DOHH2 (cell line): ENCODE data around the gene PADI3.

Experiments
- H3F3A ChIP-seq: fragments of 200-600 bp; sonication (generic), shearing (Covaris generic); 2 replicates; pipeline ENCODE4 v1.6.0; 2016; ENCODE audit warnings: antibody characterized with exemption, mild to moderate bottlenecking; ENCODE audit not compliant: control insufficient read depth, insufficient read depth
- H3K27ac ChIP-seq: fragments of 200-600 bp; sonication (generic); 2 replicates; pipeline ENCODE4 v1.5.1; 2014; ENCODE audit warnings: low read depth, mild to moderate bottlenecking, low read length, moderate library complexity
- H3K27me3 ChIP-seq: fragments of 200-600 bp; sonication (generic); 2 replicates; pipeline ENCODE4 v1.6.1; 2014; ENCODE audit warnings: mild to moderate bottlenecking, low read length, mixed read lengths; ENCODE audit not compliant: control insufficient read depth
- H3K36me3 ChIP-seq: fragments of 200-600 bp; sonication (generic); 2 replicates; pipeline ENCODE4 v1.6.1; 2014; ENCODE audit warnings: mild to moderate bottlenecking, low read length, moderate library complexity, mixed read lengths; ENCODE audit not compliant: control insufficient read depth
- H3K4me1 ChIP-seq: fragments of 200-600 bp; sonication (generic); 2 replicates; pipeline ENCODE4 v1.6.1; 2014; ENCODE audit warnings: mild to moderate bottlenecking, low read length, mixed read lengths; ENCODE audit not compliant: control insufficient read depth
- H3K4me2 ChIP-seq: fragments of 200-600 bp; sonication (generic); 2 replicates; pipeline ENCODE4 v1.6.0; 2014; ENCODE audit warnings: mild to moderate bottlenecking, low read length, moderate library complexity
- H3K4me3 ChIP-seq: fragments of 200-600 bp; sonication (generic); 2 replicates; pipeline ENCODE4 v1.5.1; 2014; ENCODE audit warnings: mild to moderate bottlenecking, low read length, mixed read lengths
- H3K79me2 ChIP-seq: fragments of 200-600 bp; sonication (generic); 2 replicates; pipeline ENCODE4 v1.6.1; 2014; ENCODE audit warnings: mild to moderate bottlenecking, low read length, mixed read lengths; ENCODE audit not compliant: control insufficient read depth
- H3K9me2 ChIP-seq: fragments of 200-600 bp; sonication (generic); replicated peaks from 2 replicates; pipeline ENCODE4 v1.6.1; 2014; ENCODE audit warnings: mild to moderate bottlenecking, low read length, mixed read lengths; ENCODE audit not compliant: control insufficient read depth
- H3K9me3 ChIP-seq: fragments of 200-600 bp; sonication (generic); 2 replicates; pipeline ENCODE4 v1.6.1; 2014; ENCODE audit warnings: antibody characterized with exemption, low read length, mixed read lengths; ENCODE audit not compliant: control insufficient read depth, insufficient read depth
- H4K20me1 ChIP-seq: fragments of 200-600 bp; sonication (generic); 2 replicates; pipeline ENCODE4 v1.6.0; 2014; ENCODE audit warnings: low read depth, mild to moderate bottlenecking, antibody characterized with exemption, low read length, moderate library complexity; ENCODE audit not compliant: control insufficient read depth, insufficient read depth
- EZH2phosphoT487 ChIP-seq: fragments of 200-600 bp; sonication (generic); IDR thresholded peaks from 2 replicates; pipeline ENCODE4 v1.6.1; 2017; ENCODE audit warnings: borderline replicate concordance, mild to moderate bottlenecking, antibody characterized with exemption, low read length, moderate library complexity, mixed read lengths
- TF ChIP-seq, protein P1 (sequence below): fragments of 200-600 bp; sonication (generic); IDR thresholded peaks from one replicate; pipeline ENCODE4 v1.5.1; 2014; ENCODE audit warnings: antibody characterized with exemption, mild to moderate bottlenecking, low read depth, low read length; ENCODE audit not compliant: poor library complexity, severe bottlenecking

The PADI3 gene

DNA sequence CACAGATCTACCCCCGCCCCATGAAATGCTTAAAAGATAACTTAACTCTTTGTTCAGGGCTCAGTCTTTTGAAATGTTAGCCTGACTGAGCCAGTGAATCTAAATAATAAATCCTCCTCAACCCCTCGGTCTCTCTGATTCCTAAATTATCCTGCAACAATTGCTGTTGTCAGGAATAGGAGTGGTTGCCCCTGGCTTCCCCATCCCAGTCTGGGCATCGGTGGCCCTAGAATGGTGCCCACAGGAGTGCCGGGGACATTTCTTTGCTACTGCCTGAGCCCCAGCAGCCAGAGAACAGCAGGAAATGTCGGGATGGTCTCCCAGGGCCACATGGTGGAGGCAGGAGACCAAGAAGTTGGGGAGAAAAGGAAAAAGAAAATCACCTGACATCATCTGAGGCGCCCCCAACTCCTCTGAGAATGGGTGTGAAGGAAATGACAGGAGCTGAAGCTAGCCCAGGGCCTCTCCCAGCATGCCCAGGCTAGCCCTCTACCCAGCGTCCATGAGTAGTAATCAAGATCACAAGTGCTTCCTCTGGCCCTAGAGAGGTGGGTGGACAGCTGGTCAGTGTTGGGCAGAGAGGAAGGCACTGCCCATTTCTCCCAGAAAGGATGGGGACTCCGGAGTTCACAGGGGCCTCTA is 60.6 kb downstream of the PADI3 start:
- H3F3A ChIP-seq = no peaks in the 10 kb centered on the region
- no peak overlapping the region for H3K27ac ChIP-seq
- TF ChIP-seq, protein P1, sequence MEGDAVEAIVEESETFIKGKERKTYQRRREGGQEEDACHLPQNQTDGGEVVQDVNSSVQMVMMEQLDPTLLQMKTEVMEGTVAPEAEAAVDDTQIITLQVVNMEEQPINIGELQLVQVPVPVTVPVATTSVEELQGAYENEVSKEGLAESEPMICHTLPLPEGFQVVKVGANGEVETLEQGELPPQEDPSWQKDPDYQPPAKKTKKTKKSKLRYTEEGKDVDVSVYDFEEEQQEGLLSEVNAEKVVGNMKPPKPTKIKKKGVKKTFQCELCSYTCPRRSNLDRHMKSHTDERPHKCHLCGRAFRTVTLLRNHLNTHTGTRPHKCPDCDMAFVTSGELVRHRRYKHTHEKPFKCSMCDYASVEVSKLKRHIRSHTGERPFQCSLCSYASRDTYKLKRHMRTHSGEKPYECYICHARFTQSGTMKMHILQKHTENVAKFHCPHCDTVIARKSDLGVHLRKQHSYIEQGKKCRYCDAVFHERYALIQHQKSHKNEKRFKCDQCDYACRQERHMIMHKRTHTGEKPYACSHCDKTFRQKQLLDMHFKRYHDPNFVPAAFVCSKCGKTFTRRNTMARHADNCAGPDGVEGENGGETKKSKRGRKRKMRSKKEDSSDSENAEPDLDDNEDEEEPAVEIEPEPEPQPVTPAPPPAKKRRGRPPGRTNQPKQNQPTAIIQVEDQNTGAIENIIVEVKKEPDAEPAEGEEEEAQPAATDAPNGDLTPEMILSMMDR = no peak
- TF ChIP-seq EZH2phosphoT487 = no peak
- no peaks in the 10 kb centered on the region for H3K36me3 ChIP-seq
- H3K4me2 ChIP-seq = no peak overlapping the region
- no peaks in the 10 kb centered on the region for H3K4me1 ChIP-seq
- no peaks in the 10 kb centered on the region for H3K27me3 ChIP-seq
- no peaks in the 10 kb centered on the region for H3K79me2 ChIP-seq
- no peak overlapping the region for H3K4me3 ChIP-seq
- no peaks in the 10 kb centered on the region for H3K9me2 ChIP-seq
- no peaks in the 10 kb centered on the region for H3K9me3 ChIP-seq
- H4K20me1 ChIP-seq = no peaks in the 10 kb centered on the region

DNA sequence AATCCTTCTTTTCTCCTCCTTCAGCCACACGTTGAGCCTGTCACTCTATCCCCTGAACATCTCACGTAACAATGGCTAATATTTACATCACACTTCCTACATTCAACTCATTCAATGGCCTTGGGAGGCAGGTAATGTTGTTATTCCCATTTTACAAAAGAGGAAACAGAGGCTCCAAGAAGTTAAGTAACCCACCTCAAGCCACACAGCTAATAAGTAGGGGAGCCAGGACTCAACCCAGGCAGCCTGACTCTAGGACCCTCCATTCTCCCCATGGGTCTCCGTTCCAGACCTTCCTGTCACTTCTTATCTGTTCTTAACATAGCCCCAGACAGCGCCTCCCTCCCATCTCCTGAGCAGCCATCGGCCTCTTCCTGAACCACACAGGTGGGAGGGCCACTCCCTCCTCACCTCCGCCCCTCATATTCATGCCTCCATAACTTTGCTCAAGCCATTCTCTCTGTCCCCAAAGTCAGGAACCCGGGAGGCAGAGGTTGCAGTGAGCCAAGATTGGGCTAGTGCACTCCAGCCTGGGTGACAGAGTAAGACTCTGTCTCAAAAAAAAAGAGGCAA is 61.3 kb downstream of the PADI3 start:
- H3K79me2 ChIP-seq = no peaks in the 10 kb centered on the region
- no peaks in the 10 kb centered on the region for H3K36me3 ChIP-seq
- H3K4me3 ChIP-seq = no peak overlapping the region
- no peak overlapping the region for H3K4me2 ChIP-seq
- H3K27me3 ChIP-seq = no peaks in the 10 kb centered on the region
- H3K9me3 ChIP-seq = no peaks in the 10 kb centered on the region
- no peaks in the 10 kb centered on the region for H3K9me2 ChIP-seq
- TF ChIP-seq, protein P1 = no peak
- no peak for TF ChIP-seq EZH2phosphoT487
- no peaks in the 10 kb centered on the region for H4K20me1 ChIP-seq
- no peaks in the 10 kb centered on the region for H3F3A ChIP-seq
- H3K4me1 ChIP-seq = no peaks in the 10 kb centered on the region
- no peak overlapping the region for H3K27ac ChIP-seq

DNA sequence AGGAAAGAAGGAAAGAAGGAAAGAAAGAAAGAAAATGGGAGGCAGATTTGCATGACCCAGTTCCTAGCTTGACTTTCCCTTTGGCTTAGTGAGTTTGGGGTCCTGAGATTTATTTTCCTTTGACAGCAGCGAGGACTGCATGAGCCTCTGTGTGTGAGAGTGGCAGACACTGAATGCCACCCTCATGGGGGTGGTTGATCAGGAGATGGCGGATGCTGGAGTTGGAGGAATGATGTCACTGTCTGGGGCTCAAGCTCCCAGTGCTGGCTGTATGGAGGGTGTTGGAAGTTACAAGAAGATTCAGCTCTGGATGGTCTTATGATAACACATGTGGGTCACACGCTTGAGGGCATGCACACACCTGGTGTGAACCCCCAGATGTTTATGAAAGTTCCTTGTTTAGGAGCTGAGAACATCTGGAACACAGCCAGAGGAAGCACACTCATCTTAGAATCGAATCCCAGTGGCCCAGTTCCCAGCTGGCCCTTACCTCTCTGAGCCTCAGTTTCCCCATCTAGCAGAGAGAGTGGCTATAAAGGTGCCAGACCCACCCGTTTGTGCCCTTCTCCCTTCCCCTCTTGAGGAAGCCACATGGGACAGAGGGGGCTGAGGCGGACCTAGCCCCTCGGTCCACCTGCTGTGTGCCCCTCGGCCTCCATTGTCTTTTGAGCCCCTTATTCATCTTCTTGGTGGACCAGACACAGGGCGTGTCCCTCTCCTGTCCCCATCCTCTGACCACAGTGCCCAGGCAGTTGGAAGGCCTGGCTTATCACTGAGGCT is 64.8 kb downstream of the PADI3 start:
- Histone ChIP-seq H3K4me1 (no peaks in the 10 kb centered on the region), H3K9me2 (no peaks in the 10 kb centered on the region), H3K36me3 (no peaks in the 10 kb centered on the region), H3K4me2 (no peak overlapping the region), H3K79me2 (no peaks in the 10 kb centered on the region), H3K27me3 (no peaks in the 10 kb centered on the region), H3K4me3 (no peak overlapping the region), H4K20me1 (no peaks in the 10 kb centered on the region), H3F3A (no peaks in the 10 kb centered on the region), H3K9me3 (no peaks in the 10 kb centered on the region), H3K27ac (no peak overlapping the region)
- TF ChIP-seq, protein P1 = no peak
- no peak for TF ChIP-seq EZH2phosphoT487
